PC-3 (cell line): ENCODE results near the gene MESP2. TPM values are rescaled to one million over a fixed set of nuclear protein-coding genes. Genes with fewer than 3 reads are reported as not detected.

ENCODE experiments used
- ATAC-seq: fragments of 200-7000 bp; cut with Tn5 transposase; 2 replicates; pipeline ENCODE4 v1.9.1; 2020; ENCODE audit warnings: mild to moderate bottlenecking, moderate library complexity
- BruUV-seq: library from RNA; stranded (reverse); fragments of 400-500 nt; replicated peaks from 2 replicates; lab custom pipeline; 2021; lab: Mats Ljungman, UMichigan
- CTCF ChIA-PET: fragments of 300-600 bp; sonication (Branson Sonifier 250); formaldehyde crosslinking; loops from one replicate; lab custom pipeline; 2022; ENCODE audit warnings: antibody characterized with exemption; lab: Charles Lee
- POLR2A ChIA-PET: fragments of 300-600 bp; sonication (Branson Sonifier 250); formaldehyde crosslinking; loops from one replicate; lab custom pipeline; 2022; ENCODE audit warnings: antibody characterized with exemption; ENCODE audit not compliant: unreplicated experiment; lab: Charles Lee
- DNase-seq: peaks from one replicate; pipeline ENCODE4 v3.0.0-alpha.2; 2015
- H2AFZ ChIP-seq: fragments of 300-600 bp; sonication (generic); 2 replicates; pipeline ENCODE4 v1.6.0; 2016; ENCODE audit warnings: antibody characterized with exemption, low read length
- H3F3A ChIP-seq: fragments of 300-600 bp; sonication (generic); one replicate; pipeline ENCODE4 v1.6.0; 2017; ENCODE audit warnings: antibody characterized with exemption, low read length, control low read depth, mild to moderate bottlenecking; ENCODE audit not compliant: unreplicated experiment
- H3K27ac ChIP-seq: fragments of 300-600 bp; sonication (generic); 2 replicates; pipeline ENCODE4 v1.5.1; 2016; ENCODE audit warnings: mild to moderate bottlenecking, low read length
- H3K27me3 ChIP-seq: fragments of 300-600 bp; sonication (generic); 2 replicates; pipeline ENCODE4 v1.6.1; 2016; ENCODE audit warnings: low read length, mixed read lengths
- H3K36me3 ChIP-seq: fragments of 300-600 bp; sonication (generic); 2 replicates; pipeline ENCODE4 v1.6.1; 2016; ENCODE audit warnings: low read depth, mixed run types, low read length, mixed read lengths
- H3K4me1 ChIP-seq: fragments of 300-600 bp; sonication (generic); 2 replicates; pipeline ENCODE4 v1.5.1; 2016; ENCODE audit warnings: low read length; ENCODE audit not compliant: insufficient read depth
- H3K4me2 ChIP-seq: fragments of 300-600 bp; sonication (generic); 2 replicates; pipeline ENCODE4 v1.6.0; 2016; ENCODE audit warnings: low read length
- H3K4me3 ChIP-seq: fragments of 300-600 bp; sonication (generic); 2 replicates; pipeline ENCODE4 v1.5.1; 2016; ENCODE audit warnings: mild to moderate bottlenecking, low read length, mixed read lengths
- H3K79me2 ChIP-seq: fragments of 300-600 bp; sonication (generic); 2 replicates; pipeline ENCODE4 v1.6.1; 2017; ENCODE audit warnings: low read length, mixed read lengths
- H3K9ac ChIP-seq: fragments of 300-600 bp; sonication (generic); 2 replicates; pipeline ENCODE4 v1.6.0; 2016; ENCODE audit warnings: mild to moderate bottlenecking, low read length
- H3K9me2 ChIP-seq: fragments of 300-600 bp; sonication (generic); replicated peaks from 2 replicates; pipeline ENCODE4 v1.6.1; 2016; ENCODE audit warnings: mixed run types, low read length, mixed read lengths
- H3K9me3 ChIP-seq: fragments of 300-600 bp; sonication (generic); 2 replicates; pipeline ENCODE4 v1.6.1; 2016; ENCODE audit warnings: low read length, mixed read lengths
- H4K20me1 ChIP-seq: fragments of 300-600 bp; sonication (generic); 2 replicates; pipeline ENCODE4 v1.6.1; 2016; ENCODE audit warnings: low read length, mixed read lengths
- CTCF ChIP-seq: fragments of 300-600 bp; sonication (generic); conservative IDR thresholded peaks from 2 replicates; pipeline ENCODE4 v1.5.1; 2017; ENCODE audit warnings: antibody characterized with exemption, low read depth, mild to moderate bottlenecking, low read length
- EZH2 ChIP-seq: fragments of 300-600 bp; sonication (generic); IDR thresholded peaks from one replicate; pipeline ENCODE4 v1.6.1; 2017; ENCODE audit warnings: antibody characterized with exemption, mild to moderate bottlenecking, low read length; ENCODE audit not compliant: unreplicated experiment
- EZH2phosphoT487 ChIP-seq: fragments of 300-600 bp; sonication (generic); IDR thresholded peaks from 2 replicates; pipeline ENCODE4 v1.6.1; 2018; ENCODE audit warnings: mild to moderate bottlenecking, antibody characterized with exemption, low read length, borderline replicate concordance
- intact Hi-C: fragments of 100-400 bp; cut with micrococcal nuclease; formaldehyde crosslinking; loops from 2 replicates; pipeline ENCODE4 v1.9.0; 2023
- total RNA-seq: library from RNA; depleted of rRNA; stranded (reverse); fragments of >200 nt; gene quantifications from 2 replicates; pipeline ENCODE4 v1.2.3, GENCODE V29; 2014

Gene MESP2
- total RNA-seq, 1 experiment from 2014 or later: 1.1 TPM

DNA sequence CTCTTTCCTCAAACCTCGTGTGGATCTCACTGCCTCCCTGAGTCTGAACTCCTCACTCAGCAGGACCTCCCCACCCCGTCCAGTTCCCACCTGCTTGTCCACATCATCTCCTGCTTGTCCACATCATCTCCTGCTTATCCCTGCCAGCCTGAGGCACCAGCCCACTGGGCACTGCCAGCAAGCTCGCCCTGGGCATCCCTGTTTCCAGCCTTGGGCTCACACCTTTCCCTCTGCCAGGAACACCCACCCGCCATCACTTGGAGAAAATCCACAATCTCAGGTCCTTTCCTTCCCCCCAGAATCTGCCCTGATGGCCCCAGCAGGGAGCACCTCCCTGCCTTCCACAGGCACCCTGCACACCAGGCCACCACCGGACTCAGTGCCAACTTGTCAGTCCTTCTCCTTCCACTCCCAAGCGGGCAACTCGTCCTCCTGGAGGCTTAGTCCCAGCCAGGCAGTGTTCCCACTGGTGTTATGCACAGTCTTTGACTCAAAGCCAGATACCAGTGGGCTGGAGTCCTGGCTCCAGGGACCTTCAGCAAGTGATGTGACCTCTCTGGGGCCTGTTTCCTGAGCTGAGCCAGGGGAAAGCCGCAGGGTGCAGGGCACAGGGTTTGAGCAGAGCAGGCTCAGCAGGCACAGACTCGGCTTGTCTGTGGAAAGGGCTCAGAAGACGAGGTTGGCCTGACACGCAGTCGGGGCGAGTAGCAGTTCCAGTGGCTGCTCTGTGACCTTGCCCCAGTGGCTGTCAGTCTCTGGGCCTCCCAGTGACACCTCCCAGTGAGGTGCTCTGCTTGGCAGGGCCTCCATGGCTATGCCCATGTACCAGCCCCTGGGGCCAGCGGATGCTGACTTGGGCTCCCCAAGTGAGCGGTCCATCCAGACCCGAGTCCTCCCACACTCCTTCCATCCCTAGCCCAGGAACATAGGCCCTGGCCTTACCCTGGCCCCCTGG lies 9.5 kb upstream of the MESP2 start:
- POLR2A ChIA-PET: no interaction called here
- H3K9me3 ChIP-seq: no peaks in the 10 kb centered on the region
- no peaks in the 10 kb centered on the region for H3K79me2 ChIP-seq
- no peaks in the 10 kb centered on the region for H3K36me3 ChIP-seq
- H3K4me3 ChIP-seq: no peak overlapping the region
- no peaks in the 10 kb centered on the region for H3K27me3 ChIP-seq
- BruUV-seq: no TSS peak
- H3K9ac ChIP-seq: no peak overlapping the region
- H3K9me2 ChIP-seq: no peaks in the 10 kb centered on the region
- no peaks in the 10 kb centered on the region for H3F3A ChIP-seq
- no peaks in the 10 kb centered on the region for H4K20me1 ChIP-seq
- H3K4me1 ChIP-seq: peaks cover 23% of the 10 kb centered on the region
- CTCF ChIA-PET: no interaction called here
- H2AFZ ChIP-seq: no peak overlapping the region
- TF ChIP-seq EZH2phosphoT487: no peak
- TF ChIP-seq CTCF: no peak
- no peak for TF ChIP-seq EZH2
- ATAC-seq: no peak
- intact Hi-C loops: no loop called here
- no peak overlapping the region for H3K4me2 ChIP-seq
- H3K27ac ChIP-seq: no peak overlapping the region
- DNase-seq: no peak

- ChIA-PET CTCF (no interaction called here), POLR2A (no interaction called here)
- Histone ChIP-seq H3K27ac (no peak overlapping the region), H3K4me1 (peaks cover 14% of the 10 kb centered on the region; the same call in 1 of the 2 replicates), H3K9me3 (no peaks in the 10 kb centered on the region), H2AFZ (no peak overlapping the region), H3K9ac (no peak overlapping the region), H3K27me3 (no peaks in the 10 kb centered on the region), H3K4me3 (no peak overlapping the region), H3F3A (no peaks in the 10 kb centered on the region), H3K79me2 (no peaks in the 10 kb centered on the region), H3K9me2 (no peaks in the 10 kb centered on the region), H4K20me1 (no peaks in the 10 kb centered on the region), H3K4me2 (no peak overlapping the region), H3K36me3 (no peaks in the 10 kb centered on the region)
- intact Hi-C loops: no loop called here
- no TSS peak for BruUV-seq
- TF ChIP-seq CTCF (no peak), EZH2 (no peak), EZH2phosphoT487 (no peak)
- DNase-seq (no peak), ATAC-seq (no peak; the same call in 1 of the 2 replicates)
Observed at GRCh38 chr15:89767411-89767915, 8.7 kb upstream of the MESP2 start.

- intact Hi-C loops: no loop called here
- H3K9me3 ChIP-seq: no peaks in the 10 kb centered on the region
- no TSS peak for BruUV-seq
- no peak for TF ChIP-seq CTCF
- TF ChIP-seq EZH2phosphoT487: no peak
- TF ChIP-seq EZH2: no peak
- no peaks in the 10 kb centered on the region for H3K36me3 ChIP-seq
- DNase-seq (no peak), ATAC-seq (no peak)
- H3K9me2 ChIP-seq: no peaks in the 10 kb centered on the region
- no peaks in the 10 kb centered on the region for H3F3A ChIP-seq
- ChIA-PET CTCF (no interaction called here), POLR2A (no interaction called here)
- H3K4me1 ChIP-seq: peaks cover 18% of the 10 kb centered on the region; the same call in 1 of the 2 replicates
- H3K27ac ChIP-seq: no peak overlapping the region
- no peaks in the 10 kb centered on the region for H3K27me3 ChIP-seq
- no peaks in the 10 kb centered on the region for H3K79me2 ChIP-seq
- no peak overlapping the region for H3K4me2 ChIP-seq
- H3K9ac ChIP-seq: no peak overlapping the region
- H2AFZ ChIP-seq: no peak overlapping the region
- H4K20me1 ChIP-seq: no peaks in the 10 kb centered on the region
- no peak overlapping the region for H3K4me3 ChIP-seq
Observed at GRCh38 chr15:89768071-89768500, 8.0 kb upstream of the MESP2 start.
